Lung (tissue), 12 donors: ENCODE data around the gene ZNF770. TPM values are rescaled to one million over a fixed set of nuclear protein-coding genes. Genes with fewer than 3 reads are reported as not detected.

ENCODE experiments used
- ATAC-seq: fragments of 200-7000 bp; cut with Tn5 transposase; one replicate; pipeline ENCODE4 v1.9.1; 2020; ENCODE audit warnings: moderate number of reproducible peaks; ENCODE audit not compliant: insufficient read depth, low FRiP score
- DNase-seq, 3 donors: peaks; one replicate each; pipeline ENCODE4 v3.0.0-alpha.2; 2013 to 2017
- H3K27ac ChIP-seq, 2 donors: one replicate each; pipeline ENCODE4 v1.5.1; 2013; ENCODE audit warnings: mild to moderate bottlenecking in 2 of 2, moderate library complexity in 2 of 2, control low read depth in 1 of 2, inconsistent platforms in 1 of 2, low read depth in 1 of 2, low read length in 1 of 2
- H3K27me3 ChIP-seq, 3 donors: one replicate each; pipeline ENCODE4 v1.5.1; 2013; ENCODE audit warnings: low read length in 2 of 3; ENCODE audit not compliant: control insufficient read depth in 3 of 3, insufficient read depth in 3 of 3
- H3K36me3 ChIP-seq, 4 donors: one replicate each; pipeline ENCODE4 v1.5.1; 2013; ENCODE audit warnings: low read length in 4 of 4, mild to moderate bottlenecking in 1 of 4, moderate library complexity in 1 of 4; ENCODE audit not compliant: control insufficient read depth in 4 of 4, insufficient read depth in 4 of 4
- H3K4me1 ChIP-seq, 5 donors: one replicate each; pipeline ENCODE4 v1.5.1; 2013; ENCODE audit warnings: low read length in 5 of 5, mild to moderate bottlenecking in 2 of 5, moderate library complexity in 1 of 5; ENCODE audit not compliant: control insufficient read depth in 5 of 5, insufficient read depth in 5 of 5
- H3K4me3 ChIP-seq: one replicate; pipeline ENCODE4 v1.5.1; 2013; ENCODE audit warnings: mild to moderate bottlenecking, control low read depth, moderate library complexity
- H3K9ac ChIP-seq, 2 donors: one replicate each; pipeline ENCODE4 v1.5.1; 2013; ENCODE audit warnings: low read length in 2 of 2, control low read depth in 1 of 2; ENCODE audit not compliant: insufficient read depth in 1 of 2
- H3K9me3 ChIP-seq, 4 donors: one replicate each; pipeline ENCODE4 v1.5.1; 2013; ENCODE audit warnings: low read length in 3 of 4, mild to moderate bottlenecking in 1 of 4, moderate library complexity in 1 of 4; ENCODE audit not compliant: control insufficient read depth in 4 of 4, insufficient read depth in 3 of 4
- CTCF ChIP-seq: IDR thresholded peaks from 2 replicates; pipeline ENCODE4 v1.5.1; 2012; ENCODE audit warnings: mild to moderate bottlenecking; ENCODE audit errors: control extremely low read depth, extremely low read depth
- WGBS, 2 donors: extraction: QIAGEN DNeasy Blood & Tissue Kit; methylation state at CpG; one replicate each; pipeline ENCODE4 v1.1.7; 2013; 5-methylcytosine and 5-hydroxymethylcytosine counted together
- polyA plus RNA-seq, 2 donors: library from polyadenylated mRNA; stranded (reverse); fragments of 200-250 nt; gene quantifications; one replicate each; pipeline ENCODE4 v1.2.1, GENCODE V29; 2013
- total RNA-seq, 2 donors: library from RNA; depleted of rRNA in 1 of 2; stranded (reverse); fragments of >200 nt in 1 of 2; gene quantifications; one replicate each; pipeline ENCODE4 v1.2.1, GENCODE V29; 2014 to 2021
- donor health status: control.
- donor health status: control.
- donor health status: Bipolar disorder and iron deficiency.
- donor health status: healthy.
- donor health status: DM: yes; HTN: yes; CAD: no.

The ZNF770 gene
- total and polyA plus RNA-seq, 4 donors, result 8.2 to 38.3 (median 19.0) TPM

GRCh38 chr15:35023804-35024203, 35.7 kb upstream of the ZNF770 start:
- H3K9ac ChIP-seq, result no peak overlapping the region
- TF ChIP-seq CTCF, result no peak

GRCh38 chr15:35020974-35021373, 32.9 kb upstream of the ZNF770 start:
- Histone ChIP-seq H3K4me3 (no peak overlapping the region), H3K9ac (no peak overlapping the region), H3K36me3 (no peaks in the 10 kb centered on the region), H3K9me3 (no peaks in the 10 kb centered on the region), H3K27ac (no peak overlapping the region), H3K4me1 (peaks cover 0 to 9% (median 0%) of the 10 kb centered on the region in 5 donors), H3K27me3 (no peaks in the 10 kb centered on the region)
- 93 to 99% methylated on average over 6 of the region's 6 CpGs for WGBS, 2 donors
- DNase-seq (no peak), ATAC-seq (no peak)
- no peak for TF ChIP-seq CTCF

More at GRCh38 chr15:35023804-35024203, 35.7 kb upstream of the ZNF770 start:
- DNase-seq (no peak), ATAC-seq (no peak)
- 37 to 66% methylated on average over 3 of the region's 3 CpGs for WGBS, 2 donors
- H3K36me3 ChIP-seq, result no peaks in the 10 kb centered on the region
- no peak overlapping the region for H3K27ac ChIP-seq
- H3K4me1 ChIP-seq, result peaks cover 0 to 9% (median 0%) of the 10 kb centered on the region in 5 donors
- no peak overlapping the region for H3K4me3 ChIP-seq
- H3K27me3 ChIP-seq, result no peaks in the 10 kb centered on the region
- no peaks in the 10 kb centered on the region for H3K9me3 ChIP-seq

GRCh38 chr15:35019404-35020327, 31.6 kb upstream of the ZNF770 start:
- H3K9ac ChIP-seq, result no peak overlapping the region
- H3K36me3 ChIP-seq, result no peaks in the 10 kb centered on the region
- no peak for ATAC-seq
- no peaks in the 10 kb centered on the region for H3K9me3 ChIP-seq
- no peaks in the 10 kb centered on the region for H3K27me3 ChIP-seq
- H3K4me1 ChIP-seq, result peaks cover 0 to 9% (median 0%) of the 10 kb centered on the region in 5 donors
- DNase-seq, result peak in 2 of 3 donors; percentile 21 to 22
- no peak for TF ChIP-seq CTCF
- H3K27ac ChIP-seq, result no peak overlapping the region
- no peak overlapping the region for H3K4me3 ChIP-seq
- 82 to 84% methylated on average over 6 of the region's 6 CpGs for WGBS, 2 donors
